HepG2 (cell line): ENCODE results near the gene TICAM2. TPM values are rescaled to one million over a fixed set of nuclear protein-coding genes. Genes with fewer than 3 reads are reported as not detected.
A peak's percentile ranks its signal among the peaks of the same experiment; 100 is the strongest.

Experiments used
- AGO2 ChIP-seq: fragments of 200-400 bp; formaldehyde crosslinking; optimal IDR thresholded peaks from 2 replicates; pipeline ENCODE3; 2017; ENCODE audit warnings: mild to moderate bottlenecking, low read depth, low read length, moderate library complexity
- GABPA ChIP-seq, 2 experiments: IDR thresholded peaks; 2 replicates each; pipeline ENCODE4 v1.6.1; 2011 to 2016; ENCODE audit warnings: low read depth in 2 of 2, low read length in 1 of 2, missing biosample characterization in 1 of 2, missing genetic modification characterization in 1 of 2
- SIN3B ChIP-seq: fragments of 150-350 bp; IDR thresholded peaks from 2 replicates; pipeline ENCODE4 v1.6.1; 2014; ENCODE audit warnings: low read length
- SKI ChIP-seq: fragments of 450-650 bp; IDR thresholded peaks from one replicate; pipeline ENCODE4 v1.6.1; 2018; ENCODE audit warnings: mild to moderate bottlenecking; ENCODE audit not compliant: partially characterized antibody
- TRIM24 ChIP-seq: sonication (generic); formaldehyde crosslinking; IDR thresholded peaks from 2 replicates; pipeline ENCODE4 v1.8.0; 2022; ENCODE audit warnings: mild to moderate bottlenecking, missing genetic modification reagents
- U2AF2 ChIP-seq: fragments of 200-400 bp; formaldehyde crosslinking; IDR thresholded peaks from 2 replicates; pipeline ENCODE4 v1.6.1; 2017; ENCODE audit warnings: low read depth, mild to moderate bottlenecking, low read length
- ZBTB42 ChIP-seq: sonication (generic); formaldehyde crosslinking; IDR thresholded peaks from 2 replicates; pipeline ENCODE4 v1.5.0; 2020; ENCODE audit warnings: mild to moderate bottlenecking, missing genetic modification reagents
- ZC3H4 ChIP-seq: sonication (generic); formaldehyde crosslinking; IDR thresholded peaks from 2 replicates; pipeline ENCODE4 v1.4.0; 2020; ENCODE audit warnings: missing genetic modification reagents, borderline replicate concordance
- ZNF572 ChIP-seq: sonication (generic); formaldehyde crosslinking; IDR thresholded peaks from 2 replicates; pipeline ENCODE4 v1.5.1; 2020; ENCODE audit warnings: mild to moderate bottlenecking, missing genetic modification reagents
- ZNF776 ChIP-seq: sonication (generic); formaldehyde crosslinking; IDR thresholded peaks from 2 replicates; pipeline ENCODE4 v1.4.0; 2020; ENCODE audit warnings: mild to moderate bottlenecking, missing genetic modification reagents
- ZNF782 ChIP-seq: sonication (generic); formaldehyde crosslinking; IDR thresholded peaks from 2 replicates; pipeline ENCODE4 v1.4.0; 2020; ENCODE audit warnings: missing genetic modification reagents, mild to moderate bottlenecking, borderline replicate concordance
- ZNF83 ChIP-seq: sonication (generic); formaldehyde crosslinking; IDR thresholded peaks from 2 replicates; pipeline ENCODE4 v1.4.0; 2020; ENCODE audit warnings: missing genetic modification reagents, mild to moderate bottlenecking, borderline replicate concordance
- ZSCAN31 ChIP-seq: sonication (generic); formaldehyde crosslinking; IDR thresholded peaks from 2 replicates; pipeline ENCODE4 v1.5.0; 2020; ENCODE audit warnings: low read depth, mild to moderate bottlenecking, missing genetic modification reagents
- polyA plus RNA-seq, 8 experiments: library from polyadenylated mRNA; depleted of rRNA in 3 of 8; stranded (reverse) in 7 of 8; unstranded in 1 of 8; fragments of >200 nt; fragmentation: Illumina TruSeq in 4 of 8; extraction: Trizol in 4 of 8; gene quantifications; 2 replicates each; pipeline versions ENCODE4 v1.2.1 to v1.2.3, GENCODE V29; 2011 to 2016; ENCODE audit warnings: low read depth in 4 of 8, missing spikeins in 1 of 8, mixed read lengths in 1 of 8; ENCODE audit not compliant: insufficient read depth in 1 of 8
- total RNA-seq, 5 experiments: library from RNA; depleted of rRNA; stranded (reverse); fragments of >200 nt; fragmentation: Illumina TruSeq; extraction: Trizol; gene quantifications; 2 replicates each; pipeline ENCODE4 v1.2.3, GENCODE V29; 2016; ENCODE audit warnings: low read depth in 1 of 5
- TF ChIP-seq, protein P1 (sequence below): sonication (generic); formaldehyde crosslinking; IDR thresholded peaks from 2 replicates; pipeline ENCODE4 v1.5.0; 2020; ENCODE audit warnings: mild to moderate bottlenecking, missing genetic modification reagents
- TF ChIP-seq, protein P2 (sequence below): IDR thresholded peaks from 2 replicates; pipeline ENCODE4 v1.6.1; 2016
- TF ChIP-seq, protein P3 (sequence below): sonication (generic); formaldehyde crosslinking; IDR thresholded peaks from 2 replicates; pipeline ENCODE4 v1.4.0; 2020; ENCODE audit warnings: missing genetic modification reagents
- TF ChIP-seq, protein P4 (sequence below): sonication (generic); formaldehyde crosslinking; IDR thresholded peaks from 2 replicates; pipeline ENCODE4 v1.8.1; 2023; ENCODE audit warnings: mild to moderate bottlenecking, inconsistent platforms, moderate library complexity, missing genetic modification reagents, borderline replicate concordance
- TF ChIP-seq, protein P5 (sequence below): sonication (generic); formaldehyde crosslinking; IDR thresholded peaks from 2 replicates; pipeline ENCODE4 v1.4.0; 2020; ENCODE audit warnings: missing genetic modification reagents, low read depth, mild to moderate bottlenecking, borderline replicate concordance

TICAM2 gene
- total and polyA plus RNA-seq, 2 of the 13 experiments (the other 11 are each of a cell fraction or from before 2014, with no cell fraction given) = 0.04 TPM; not detected in 1

DNA sequence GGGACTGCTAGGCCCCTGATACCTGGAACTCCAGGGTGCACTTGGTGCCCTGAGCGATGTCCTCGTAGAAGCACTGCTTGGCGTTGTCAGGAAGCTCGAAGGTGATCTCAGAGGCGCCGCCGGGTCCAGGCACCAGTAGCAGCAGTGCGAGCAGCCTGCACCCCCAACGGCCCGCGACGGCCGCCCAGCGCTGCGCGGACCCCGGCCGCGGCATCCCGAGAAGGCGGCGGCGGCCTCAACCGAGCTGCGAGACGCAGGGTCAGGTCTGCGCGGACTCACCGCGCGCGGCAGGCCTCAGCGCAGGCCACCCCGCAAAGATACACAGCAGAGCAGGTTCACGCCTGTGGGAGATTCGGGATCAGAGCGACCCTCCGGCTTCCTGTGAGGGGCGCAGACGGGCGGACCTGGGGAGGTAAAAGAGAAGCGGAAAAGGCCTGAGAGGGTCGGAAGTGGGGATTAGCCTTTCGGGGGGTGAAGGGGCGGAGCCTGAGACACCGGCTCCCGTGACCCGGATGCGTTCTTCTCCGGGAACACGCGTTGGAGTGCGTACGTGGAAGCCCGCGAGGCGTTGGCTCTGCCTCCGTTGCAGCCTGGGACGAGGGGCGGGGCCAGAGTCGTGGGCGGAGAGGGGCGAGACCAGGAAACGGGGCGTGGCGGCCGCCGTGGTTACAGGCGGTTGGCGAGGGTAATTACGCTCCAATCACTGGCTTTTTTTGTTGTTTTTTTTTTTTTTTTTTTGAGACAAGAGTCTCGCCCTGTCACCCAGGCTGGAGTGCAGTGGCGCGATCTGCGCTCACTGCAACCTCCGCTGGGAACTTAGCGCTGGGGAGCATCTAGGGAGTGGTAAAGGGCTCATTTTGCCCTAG lies 23.5 kb upstream of the TICAM2 start, which contains the start of gene TMED7 (continued):
- TF ChIP-seq ZSCAN31 (CRISPR knock-in tag) (no peak), ZC3H4 (CRISPR knock-in tag) (no peak), U2AF2 (no peak), SKI (peak; percentile 31), ZNF83 (CRISPR knock-in tag) (no peak), ZNF776 (CRISPR knock-in tag) (peak; percentile 80; the same call in 1 of the 2 replicates), SIN3B (peak; percentile 43; the same call in 1 of the 2 replicates), ZNF782 (0 out of 2 replicates have a peak, but pooled peaks have one; percentile 84), ZNF572 (CRISPR knock-in tag) (no peak), TRIM24 (CRISPR knock-in tag) (no peak), ZBTB42 (CRISPR knock-in tag) (no peak), AGO2 (peak; percentile 92), GABPA (IDR thresholded peaks at IDR 0.05; ENCODE audit: low read depth, low read length) (peak; percentile 90), GABPA (CRISPR knock-in tag; IDR thresholded peaks at IDR 0.05; ENCODE audit: low read depth) (peak; percentile 97)
- TF ChIP-seq, protein P1, sequence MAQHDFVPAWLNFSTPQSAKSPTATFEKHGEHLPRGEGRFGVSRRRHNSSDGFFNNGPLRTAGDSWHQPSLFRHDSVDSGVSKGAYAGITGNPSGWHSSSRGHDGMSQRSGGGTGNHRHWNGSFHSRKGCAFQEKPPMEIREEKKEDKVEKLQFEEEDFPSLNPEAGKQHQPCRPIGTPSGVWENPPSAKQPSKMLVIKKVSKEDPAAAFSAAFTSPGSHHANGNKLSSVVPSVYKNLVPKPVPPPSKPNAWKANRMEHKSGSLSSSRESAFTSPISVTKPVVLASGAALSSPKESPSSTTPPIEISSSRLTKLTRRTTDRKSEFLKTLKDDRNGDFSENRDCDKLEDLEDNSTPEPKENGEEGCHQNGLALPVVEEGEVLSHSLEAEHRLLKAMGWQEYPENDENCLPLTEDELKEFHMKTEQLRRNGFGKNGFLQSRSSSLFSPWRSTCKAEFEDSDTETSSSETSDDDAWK (CRISPR knock-in tag) = no peak
- TF ChIP-seq, protein P2, sequence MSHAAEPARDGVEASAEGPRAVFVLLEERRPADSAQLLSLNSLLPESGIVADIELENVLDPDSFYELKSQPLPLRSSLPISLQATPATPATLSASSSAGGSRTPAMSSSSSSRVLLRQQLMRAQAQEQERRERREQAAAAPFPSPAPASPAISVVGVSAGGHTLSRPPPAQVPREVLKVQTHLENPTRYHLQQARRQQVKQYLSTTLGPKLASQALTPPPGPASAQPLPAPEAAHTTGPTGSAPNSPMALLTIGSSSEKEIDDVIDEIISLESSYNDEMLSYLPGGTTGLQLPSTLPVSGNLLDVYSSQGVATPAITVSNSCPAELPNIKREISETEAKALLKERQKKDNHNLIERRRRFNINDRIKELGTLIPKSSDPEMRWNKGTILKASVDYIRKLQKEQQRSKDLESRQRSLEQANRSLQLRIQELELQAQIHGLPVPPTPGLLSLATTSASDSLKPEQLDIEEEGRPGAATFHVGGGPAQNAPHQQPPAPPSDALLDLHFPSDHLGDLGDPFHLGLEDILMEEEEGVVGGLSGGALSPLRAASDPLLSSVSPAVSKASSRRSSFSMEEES = no peak
- TF ChIP-seq, protein P3, sequence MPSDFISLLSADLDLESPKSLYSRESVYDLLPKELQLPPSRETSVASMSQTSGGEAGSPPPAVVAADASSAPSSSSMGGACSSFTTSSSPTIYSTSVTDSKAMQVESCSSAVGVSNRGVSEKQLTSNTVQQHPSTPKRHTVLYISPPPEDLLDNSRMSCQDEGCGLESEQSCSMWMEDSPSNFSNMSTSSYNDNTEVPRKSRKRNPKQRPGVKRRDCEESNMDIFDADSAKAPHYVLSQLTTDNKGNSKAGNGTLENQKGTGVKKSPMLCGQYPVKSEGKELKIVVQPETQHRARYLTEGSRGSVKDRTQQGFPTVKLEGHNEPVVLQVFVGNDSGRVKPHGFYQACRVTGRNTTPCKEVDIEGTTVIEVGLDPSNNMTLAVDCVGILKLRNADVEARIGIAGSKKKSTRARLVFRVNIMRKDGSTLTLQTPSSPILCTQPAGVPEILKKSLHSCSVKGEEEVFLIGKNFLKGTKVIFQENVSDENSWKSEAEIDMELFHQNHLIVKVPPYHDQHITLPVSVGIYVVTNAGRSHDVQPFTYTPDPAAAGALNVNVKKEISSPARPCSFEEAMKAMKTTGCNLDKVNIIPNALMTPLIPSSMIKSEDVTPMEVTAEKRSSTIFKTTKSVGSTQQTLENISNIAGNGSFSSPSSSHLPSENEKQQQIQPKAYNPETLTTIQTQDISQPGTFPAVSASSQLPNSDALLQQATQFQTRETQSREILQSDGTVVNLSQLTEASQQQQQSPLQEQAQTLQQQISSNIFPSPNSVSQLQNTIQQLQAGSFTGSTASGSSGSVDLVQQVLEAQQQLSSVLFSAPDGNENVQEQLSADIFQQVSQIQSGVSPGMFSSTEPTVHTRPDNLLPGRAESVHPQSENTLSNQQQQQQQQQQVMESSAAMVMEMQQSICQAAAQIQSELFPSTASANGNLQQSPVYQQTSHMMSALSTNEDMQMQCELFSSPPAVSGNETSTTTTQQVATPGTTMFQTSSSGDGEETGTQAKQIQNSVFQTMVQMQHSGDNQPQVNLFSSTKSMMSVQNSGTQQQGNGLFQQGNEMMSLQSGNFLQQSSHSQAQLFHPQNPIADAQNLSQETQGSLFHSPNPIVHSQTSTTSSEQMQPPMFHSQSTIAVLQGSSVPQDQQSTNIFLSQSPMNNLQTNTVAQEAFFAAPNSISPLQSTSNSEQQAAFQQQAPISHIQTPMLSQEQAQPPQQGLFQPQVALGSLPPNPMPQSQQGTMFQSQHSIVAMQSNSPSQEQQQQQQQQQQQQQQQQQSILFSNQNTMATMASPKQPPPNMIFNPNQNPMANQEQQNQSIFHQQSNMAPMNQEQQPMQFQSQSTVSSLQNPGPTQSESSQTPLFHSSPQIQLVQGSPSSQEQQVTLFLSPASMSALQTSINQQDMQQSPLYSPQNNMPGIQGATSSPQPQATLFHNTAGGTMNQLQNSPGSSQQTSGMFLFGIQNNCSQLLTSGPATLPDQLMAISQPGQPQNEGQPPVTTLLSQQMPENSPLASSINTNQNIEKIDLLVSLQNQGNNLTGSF (CRISPR knock-in tag) = peak; percentile 48; the same call in 1 of the 2 replicates
- TF ChIP-seq, protein P4, sequence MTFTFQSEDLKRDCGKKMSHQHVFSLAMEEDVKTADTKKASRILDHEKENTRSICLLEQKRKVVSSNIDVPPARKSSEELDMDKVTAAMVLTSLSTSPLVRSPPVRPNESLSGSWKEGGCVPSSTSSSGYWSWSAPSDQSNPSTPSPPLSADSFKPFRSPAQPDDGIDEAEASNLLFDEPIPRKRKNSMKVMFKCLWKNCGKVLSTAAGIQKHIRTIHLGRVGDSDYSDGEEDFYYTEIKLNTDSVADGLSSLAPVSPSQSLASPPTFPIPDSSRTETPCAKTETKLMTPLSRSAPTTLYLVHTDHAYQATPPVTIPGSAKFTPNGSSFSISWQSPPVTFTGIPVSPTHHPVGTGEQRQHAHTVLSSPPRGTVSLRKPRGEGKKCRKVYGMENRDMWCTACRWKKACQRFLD = no peak
- TF ChIP-seq, protein P5, sequence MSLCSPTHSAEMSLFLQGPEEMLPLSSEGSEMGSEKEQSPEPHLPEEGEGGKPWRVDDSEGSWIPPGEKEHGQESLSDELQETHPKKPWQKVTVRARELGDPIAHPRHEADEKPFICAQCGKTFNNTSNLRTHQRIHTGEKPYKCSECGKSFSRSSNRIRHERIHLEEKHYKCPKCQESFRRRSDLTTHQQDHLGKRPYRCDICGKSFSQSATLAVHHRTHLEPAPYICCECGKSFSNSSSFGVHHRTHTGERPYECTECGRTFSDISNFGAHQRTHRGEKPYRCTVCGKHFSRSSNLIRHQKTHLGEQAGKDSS (CRISPR knock-in tag) = peak; percentile 63; the same call in 1 of the 2 replicates
